ENCODE data around the gene BPI. TPM values are rescaled to one million over a fixed set of nuclear protein-coding genes. Genes with fewer than 3 reads are reported as not detected.

Gene BPI
- total RNA-seq, 2 experiments from 2014 or later: 0.14 TPM; not detected in 1

GRCh38 chr20:38260378-38261053 is 43.4 kb upstream of the BPI start, which contains the start of gene KIAA1755:
KIAA1755 (minus strand) TSS chr20:38260735; CDS start chr20:38260500, 235 bp downstream.
- Mint-ChIP-seq H3K4me3 (no peak within 1 kb of the TSS), H3K9me3 (no peaks in the 10 kb centered on the region), H3K27ac (no peak within 1 kb of the TSS), H3K27me3 (peaks cover 80% of the 10 kb centered on the region), H3K36me3 (ENCODE audit: low read depth) (no peaks in the 10 kb centered on the region), H3K4me1 (ENCODE audit: low read depth) (peaks cover 4% of the 10 kb centered on the region)
- TF ChIP-seq CTCF (IDR thresholded peaks at IDR 0.05): no peak
- no peaks in the 10 kb centered on the region for H3K4me1 ChIP-seq (ENCODE audit: insufficient read depth, low read length)
- no peaks in the 10 kb centered on the region for H3K9me3 ChIP-seq (ENCODE audit: control insufficient read depth in 1 of 2, insufficient read depth in 1 of 2, low read length in 2 of 2)
- H3K4me3 ChIP-seq (ENCODE audit: low read length): no peak within 1 kb of the TSS
- intact Hi-C loops (cut with DNase I, micrococcal nuclease): no loop called here
- ChIA-PET POLR2A (no interaction called here), CTCF (no interaction called here)
- H3K36me3 ChIP-seq (ENCODE audit: insufficient read depth, low read length): no peaks in the 10 kb centered on the region
- H3K27ac ChIP-seq (ENCODE audit: low read depth in 1 of 2, low read length in 2 of 2): no peak within 1 kb of the TSS
- DNase-seq (no peak), ATAC-seq (ENCODE audit: poor library complexity) (no peak)
- peaks cover 30 to 40% of the 10 kb centered on the region in 2 experiments for H3K27me3 ChIP-seq (ENCODE audit: control insufficient read depth in 1 of 2, insufficient read depth in 2 of 2, low read length in 2 of 2)

DNA sequence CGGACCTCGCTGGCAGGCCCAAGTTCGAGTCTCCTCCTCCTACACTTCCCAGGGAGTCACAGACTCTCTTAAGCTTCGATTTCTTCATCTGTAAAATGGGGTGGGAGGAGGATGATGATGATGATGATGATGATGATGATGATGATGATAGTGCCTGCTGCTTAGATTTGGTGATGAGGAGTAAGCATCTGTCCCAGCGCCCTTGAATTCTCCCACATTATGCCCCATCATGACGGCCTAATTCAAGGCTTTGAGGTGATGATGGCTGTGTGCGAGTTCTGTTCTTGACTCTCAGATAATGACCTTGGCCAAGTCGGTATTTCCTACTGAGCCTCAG is 42.9 kb upstream of the BPI start:
- peaks cover 80% of the 10 kb centered on the region for H3K27me3 Mint-ChIP-seq
- POLR2A ChIA-PET: no interaction called here

GRCh38 chr20:38262931-38263330 is 41.0 kb upstream of the BPI start:
- H3K4me3 ChIP-seq (ENCODE audit: low read length): no peak overlapping the region
- H3K27ac Mint-ChIP-seq: no peak overlapping the region
- CTCF ChIA-PET: no interaction called here
- no peak for TF ChIP-seq CTCF (IDR thresholded peaks at IDR 0.05)
- peaks cover 27 to 40% of the 10 kb centered on the region in 2 experiments for H3K27me3 ChIP-seq (ENCODE audit: control insufficient read depth in 1 of 2, insufficient read depth in 2 of 2, low read length in 2 of 2)
- H3K36me3 Mint-ChIP-seq (ENCODE audit: low read depth): no peaks in the 10 kb centered on the region
- H3K36me3 ChIP-seq (ENCODE audit: insufficient read depth, low read length): no peaks in the 10 kb centered on the region
- H3K4me1 Mint-ChIP-seq (ENCODE audit: low read depth): peaks cover 4% of the 10 kb centered on the region
- H3K27ac ChIP-seq (ENCODE audit: low read depth in 1 of 2, low read length in 2 of 2): no peak overlapping the region
- DNase-seq (no peak), ATAC-seq (ENCODE audit: poor library complexity) (no peak)
- POLR2A ChIA-PET: no interaction called here
- H3K9me3 Mint-ChIP-seq: no peaks in the 10 kb centered on the region
- no peaks in the 10 kb centered on the region for H3K9me3 ChIP-seq (ENCODE audit: control insufficient read depth in 1 of 2, insufficient read depth in 1 of 2, low read length in 2 of 2)
- intact Hi-C loops (cut with DNase I, micrococcal nuclease): no loop called here
- H3K4me3 Mint-ChIP-seq: no peak overlapping the region
- peaks cover 72% of the 10 kb centered on the region for H3K27me3 Mint-ChIP-seq
- H3K4me1 ChIP-seq (ENCODE audit: insufficient read depth, low read length): no peaks in the 10 kb centered on the region

More for the DNA sequence above, 42.9 kb upstream of the BPI start:
- ATAC-seq (ENCODE audit: poor library complexity) (no peak), DNase-seq (no peak)
- H3K27me3 ChIP-seq (ENCODE audit: control insufficient read depth in 1 of 2, insufficient read depth in 2 of 2, low read length in 2 of 2): peaks cover 30 to 40% of the 10 kb centered on the region in 2 experiments
- Mint-ChIP-seq H3K27ac (no peak overlapping the region), H3K9me3 (no peaks in the 10 kb centered on the region), H3K4me1 (ENCODE audit: low read depth) (peaks cover 4% of the 10 kb centered on the region), H3K4me3 (no peak overlapping the region), H3K36me3 (ENCODE audit: low read depth) (no peaks in the 10 kb centered on the region)
- intact Hi-C loops (cut with DNase I, micrococcal nuclease): no loop called here
- H3K4me1 ChIP-seq (ENCODE audit: insufficient read depth, low read length): no peaks in the 10 kb centered on the region
- H3K36me3 ChIP-seq (ENCODE audit: insufficient read depth, low read length): no peaks in the 10 kb centered on the region
- H3K27ac ChIP-seq (ENCODE audit: low read depth in 1 of 2, low read length in 2 of 2): no peak overlapping the region
- no peak for TF ChIP-seq CTCF (IDR thresholded peaks at IDR 0.05)
- no peak overlapping the region for H3K4me3 ChIP-seq (ENCODE audit: low read length)
- CTCF ChIA-PET: no interaction called here
- H3K9me3 ChIP-seq (ENCODE audit: control insufficient read depth in 1 of 2, insufficient read depth in 1 of 2, low read length in 2 of 2): no peaks in the 10 kb centered on the region
